ENCODE measurements around the gene MCF2L. TPM values are rescaled to one million over a fixed set of nuclear protein-coding genes. Genes with fewer than 3 reads are reported as not detected.

MCF2L gene
- total and polyA plus RNA-seq, 10 of the 15 experiments (the other 5 are each of a cell fraction or from before 2014, with no cell fraction given): 0.06 to 1.1 (median 0.21) TPM; not detected in 2

- FAIRE-seq: no peak
These were observed 172.6 kb downstream of the MCF2L start for GRCh38 chr13:113141601-113141970.

More at GRCh38 chr13:113141601-113141970, 172.6 kb downstream of the MCF2L start:
- ChIA-PET SMC1A (ENCODE audit: uncharacterized antibody, unreplicated experiment) (no interaction called here), RAD21 (ENCODE audit: unreplicated experiment) (no interaction called here), CTCF (no interaction called here), POLR2A (no interaction called here)
- no peak overlapping the region for H3K4me2 ChIP-seq (ENCODE audit: control insufficient read depth, insufficient read depth)
- BruUV-seq (replicated peaks): no TSS peak
- H4K20me1 ChIP-seq (ENCODE audit: control insufficient read depth, insufficient read depth): no peaks in the 10 kb centered on the region
- ATAC-seq (no peak), DNase-seq (ENCODE audit: low read depth, low spot score) (no peak)
- in situ Hi-C loops (cut with MboI) (no loop called here), intact Hi-C loops (cut with micrococcal nuclease; ENCODE audit: unreplicated experiment) (no loop called here)
- H3K4me3 ChIP-seq: no peak overlapping the region
- H3K9ac ChIP-seq (ENCODE audit: control insufficient read depth, insufficient read depth, low read length): no peak overlapping the region
- H3K79me2 ChIP-seq (ENCODE audit: control insufficient read depth, insufficient read depth, low read length): no peaks in the 10 kb centered on the region
- H3K9me3 ChIP-seq (replicated peaks; ENCODE audit: control insufficient read depth, insufficient read depth, low read length): no peaks in the 10 kb centered on the region; the same call in 2 of the 3 replicates
- no peak overlapping the region for H3K27ac ChIP-seq (ENCODE audit: control insufficient read depth, insufficient read depth)
- no peak overlapping the region for H2AFZ ChIP-seq (ENCODE audit: control insufficient read depth, low read depth, low read length)
- 65% methylated on average over 16 of the region's 18 CpGs for WGBS (ENCODE audit: insufficient coverage, insufficient replicate concordance, low lambda C conversion rate, missing lambda C conversion rate)
- no peaks in the 10 kb centered on the region; a peak in 1 of 4 replicates for H3K27me3 ChIP-seq (replicated peaks in 1 of 2; ENCODE audit: control insufficient read depth in 2 of 2, insufficient read depth in 2 of 2, low read length in 1 of 2)
- H3K36me3 ChIP-seq (ENCODE audit: control insufficient read depth in 2 of 2, insufficient read depth in 2 of 2, low read length in 1 of 2): no peaks in the 10 kb centered on the region
- TF ChIP-seq BMI1 (IDR thresholded peaks at IDR 0.05; ENCODE audit: borderline replicate concordance): no peak
- TF ChIP-seq HDAC2 (IDR thresholded peaks at IDR 0.05): no peak
- TF ChIP-seq E2F8 (IDR thresholded peaks at IDR 0.05; ENCODE audit: low read depth, partially characterized antibody): no peak
- TF ChIP-seq CUX1 (IDR thresholded peaks at IDR 0.05; ENCODE audit: insufficient replicate concordance, low read depth, low read length): no peak
- TF ChIP-seq RAD51 (IDR thresholded peaks at IDR 0.05): no peak
- TF ChIP-seq EZH2 (IDR thresholded peaks at IDR 0.05; ENCODE audit: borderline replicate concordance, control insufficient read depth, low read depth, low read length): no peak
- TF ChIP-seq ATF3 (IDR thresholded peaks at IDR 0.05; ENCODE audit: borderline replicate concordance, extremely low read depth, low read depth, low read length): no peak
- no peak for TF ChIP-seq GABPA (IDR thresholded peaks at IDR 0.05; ENCODE audit: low read depth)
- no peak for TF ChIP-seq PKNOX1 (IDR thresholded peaks at IDR 0.05)
- no peak for TF ChIP-seq FOS (IDR thresholded peaks at IDR 0.05; ENCODE audit: borderline replicate concordance, extremely low read depth, insufficient read length)
- no peak for TF ChIP-seq RFX5 (IDR thresholded peaks at IDR 0.05; ENCODE audit: low read depth, low read length)
- TF ChIP-seq IKZF1 (conservative IDR thresholded peaks at IDR 0.05): no peak
- no peak for TF ChIP-seq ZNF274 (IDR thresholded peaks at IDR 0.05; ENCODE audit: insufficient read depth, insufficient read length)
- TF ChIP-seq BCL3 (IDR thresholded peaks at IDR 0.05; ENCODE audit: borderline replicate concordance, insufficient read depth, low read depth, low read length, poor library complexity, severe bottlenecking): no peak
- H3K4me1 ChIP-seq (ENCODE audit: control insufficient read depth, insufficient read depth, low read length): no peaks in the 10 kb centered on the region
